Measurements from ENCODE around the gene SLAMF9. TPM values are rescaled to one million over a fixed set of nuclear protein-coding genes. Genes with fewer than 3 reads are reported as not detected.
A peak's percentile ranks its signal among the peaks of the same experiment; 100 is the strongest.
"Not testable (repeated sequence)": the region's sequence is repeated elsewhere in the genome, so short reads cannot be mapped to it uniquely, and the experiment has no call there.

Gene SLAMF9
- total RNA-seq, 1 donor from 2014 or later = 16.6 TPM

DNA sequence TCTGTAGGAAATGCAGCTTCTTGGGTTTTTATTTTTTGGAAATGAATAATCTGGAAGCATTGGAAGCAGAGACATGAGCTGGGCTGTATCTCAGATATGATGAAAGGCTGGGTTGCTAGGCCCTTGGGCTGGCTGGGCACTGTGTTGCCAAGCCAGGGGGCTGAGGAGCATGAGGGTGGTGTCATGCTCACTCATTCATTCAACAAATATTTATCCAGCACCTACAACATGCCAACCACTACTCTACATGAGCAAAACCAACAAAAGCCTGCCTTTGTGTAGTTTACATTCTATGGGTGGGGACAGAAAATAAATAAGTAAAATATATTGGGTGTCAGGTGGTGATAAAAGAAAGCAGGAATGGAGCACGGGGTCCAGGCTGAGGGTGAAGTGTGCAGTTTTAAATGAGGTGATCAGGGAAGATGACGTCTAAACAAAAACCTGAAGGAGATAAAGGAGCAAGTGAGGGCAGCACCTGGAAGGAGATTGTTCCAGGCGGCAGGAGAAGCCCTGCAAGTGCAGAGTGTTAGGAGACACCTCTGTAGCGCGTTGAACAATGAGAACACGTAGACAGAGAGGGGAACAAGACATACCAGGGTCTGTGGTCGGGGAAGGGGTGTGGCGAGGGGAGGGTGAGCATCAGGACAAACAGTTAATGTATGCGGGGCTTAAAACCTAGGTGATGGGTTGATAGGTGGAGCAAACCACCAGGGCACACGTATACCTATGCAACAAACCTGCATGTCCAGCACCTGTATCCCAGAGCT is 39.6 kb downstream of the SLAMF9 start:
- FAIRE-seq = no peak
- Histone ChIP-seq H3K36me3 (ENCODE audit: control insufficient read depth, insufficient read depth, low read length) (peaks cover 13% of the 10 kb centered on the region), H3K4me3 (ENCODE audit: low read depth, low read length) (no peak overlapping the region), H3K27me3 (ENCODE audit: control insufficient read depth, insufficient read depth, low read length) (no peaks in the 10 kb centered on the region)
- DNase-seq (ENCODE audit: low read depth) = peak; percentile 77
- TF ChIP-seq, protein P1, sequence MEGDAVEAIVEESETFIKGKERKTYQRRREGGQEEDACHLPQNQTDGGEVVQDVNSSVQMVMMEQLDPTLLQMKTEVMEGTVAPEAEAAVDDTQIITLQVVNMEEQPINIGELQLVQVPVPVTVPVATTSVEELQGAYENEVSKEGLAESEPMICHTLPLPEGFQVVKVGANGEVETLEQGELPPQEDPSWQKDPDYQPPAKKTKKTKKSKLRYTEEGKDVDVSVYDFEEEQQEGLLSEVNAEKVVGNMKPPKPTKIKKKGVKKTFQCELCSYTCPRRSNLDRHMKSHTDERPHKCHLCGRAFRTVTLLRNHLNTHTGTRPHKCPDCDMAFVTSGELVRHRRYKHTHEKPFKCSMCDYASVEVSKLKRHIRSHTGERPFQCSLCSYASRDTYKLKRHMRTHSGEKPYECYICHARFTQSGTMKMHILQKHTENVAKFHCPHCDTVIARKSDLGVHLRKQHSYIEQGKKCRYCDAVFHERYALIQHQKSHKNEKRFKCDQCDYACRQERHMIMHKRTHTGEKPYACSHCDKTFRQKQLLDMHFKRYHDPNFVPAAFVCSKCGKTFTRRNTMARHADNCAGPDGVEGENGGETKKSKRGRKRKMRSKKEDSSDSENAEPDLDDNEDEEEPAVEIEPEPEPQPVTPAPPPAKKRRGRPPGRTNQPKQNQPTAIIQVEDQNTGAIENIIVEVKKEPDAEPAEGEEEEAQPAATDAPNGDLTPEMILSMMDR (IDR thresholded peaks at IDR 0.05; ENCODE audit: insufficient read depth, low read length, severe bottlenecking) = no peak

DNA sequence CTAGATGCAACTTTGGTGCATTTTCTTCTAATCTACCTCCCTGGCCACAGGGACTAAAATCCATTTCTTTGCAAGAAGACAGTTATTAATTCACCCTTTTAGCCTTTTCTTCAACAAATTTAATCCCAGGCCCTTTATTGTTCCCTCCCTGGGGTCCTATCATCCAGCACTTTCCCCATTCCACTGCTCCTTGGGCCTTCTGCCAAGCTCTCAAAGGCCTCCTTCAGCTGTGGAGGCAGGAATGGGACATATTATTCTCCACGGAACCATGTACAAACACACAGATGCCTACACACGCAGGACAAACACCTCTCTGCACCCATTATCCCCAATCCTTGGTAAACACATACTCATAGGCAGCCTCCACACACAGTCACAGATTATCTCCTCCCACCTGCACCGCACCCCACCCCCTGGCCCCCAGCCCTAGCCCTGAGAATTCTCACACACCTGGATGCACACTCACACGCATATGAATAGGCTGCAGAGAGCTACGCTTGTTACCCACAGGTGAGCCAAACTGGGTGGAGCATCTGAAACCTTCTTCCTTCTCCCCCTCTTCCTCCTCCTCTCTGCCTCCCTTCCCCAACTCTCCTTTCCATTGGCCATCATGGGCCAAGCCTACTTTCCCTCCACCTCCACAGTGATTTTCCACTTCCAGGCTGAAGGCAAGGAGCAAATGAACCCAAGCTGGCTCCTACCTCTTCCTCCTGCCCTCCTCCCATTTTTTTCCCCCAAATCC is 40.4 kb downstream of the SLAMF9 start:
- Histone ChIP-seq H3K4me3 (ENCODE audit: low read depth, low read length) (no peak overlapping the region), H3K36me3 (ENCODE audit: control insufficient read depth, insufficient read depth, low read length) (peaks cover 7% of the 10 kb centered on the region), H3K27me3 (ENCODE audit: control insufficient read depth, insufficient read depth, low read length) (no peaks in the 10 kb centered on the region)
- DNase-seq (ENCODE audit: low read depth) (peak; percentile 84), FAIRE-seq (no peak)
- TF ChIP-seq, protein P1 (IDR thresholded peaks at IDR 0.05; ENCODE audit: insufficient read depth, low read length, severe bottlenecking) = no peak

DNA sequence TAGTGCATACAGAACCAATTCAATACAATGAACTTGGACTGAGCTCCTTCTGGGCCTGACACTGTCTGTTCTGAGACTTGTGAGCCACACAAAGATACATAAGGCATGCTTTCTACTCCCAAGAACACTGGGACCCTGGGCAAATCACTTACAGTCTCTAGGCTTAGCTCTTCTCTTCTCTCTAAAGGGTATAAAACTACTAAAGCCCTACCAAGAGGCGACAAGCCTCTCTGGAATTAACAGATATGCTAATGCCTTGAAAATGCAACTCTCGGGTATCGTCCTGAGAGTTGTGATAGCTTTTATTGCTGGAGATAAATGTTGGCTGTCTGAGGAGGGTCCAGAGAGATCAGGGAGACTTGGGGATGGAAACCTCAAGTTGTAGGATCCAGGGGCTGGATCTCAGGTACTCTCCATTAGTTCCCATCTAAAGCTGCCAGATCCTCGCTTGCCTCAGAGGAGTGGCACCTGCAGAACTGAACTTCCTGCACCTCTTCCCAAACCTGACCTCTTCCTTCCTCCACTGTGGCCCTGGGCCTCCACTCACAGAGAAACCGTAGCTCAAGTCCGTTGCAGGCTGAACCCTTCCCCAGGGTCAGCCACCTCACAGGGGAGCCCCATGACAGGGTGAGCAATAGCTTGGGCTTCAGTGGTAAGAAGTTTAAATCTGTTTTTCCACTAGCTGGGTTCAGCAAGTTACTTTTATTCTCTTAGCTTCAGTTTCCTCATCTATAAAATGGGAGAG is 42.5 kb downstream of the SLAMF9 start:
- Histone ChIP-seq H3K4me3 (ENCODE audit: low read depth, low read length) (no peak overlapping the region), H3K36me3 (ENCODE audit: control insufficient read depth, insufficient read depth, low read length) (no peaks in the 10 kb centered on the region), H3K27me3 (ENCODE audit: control insufficient read depth, insufficient read depth, low read length) (no peaks in the 10 kb centered on the region)
- FAIRE-seq (no peak), DNase-seq (ENCODE audit: low read depth) (no peak)
- TF ChIP-seq, protein P1 (IDR thresholded peaks at IDR 0.05; ENCODE audit: insufficient read depth, low read length, severe bottlenecking) = no peak

DNA sequence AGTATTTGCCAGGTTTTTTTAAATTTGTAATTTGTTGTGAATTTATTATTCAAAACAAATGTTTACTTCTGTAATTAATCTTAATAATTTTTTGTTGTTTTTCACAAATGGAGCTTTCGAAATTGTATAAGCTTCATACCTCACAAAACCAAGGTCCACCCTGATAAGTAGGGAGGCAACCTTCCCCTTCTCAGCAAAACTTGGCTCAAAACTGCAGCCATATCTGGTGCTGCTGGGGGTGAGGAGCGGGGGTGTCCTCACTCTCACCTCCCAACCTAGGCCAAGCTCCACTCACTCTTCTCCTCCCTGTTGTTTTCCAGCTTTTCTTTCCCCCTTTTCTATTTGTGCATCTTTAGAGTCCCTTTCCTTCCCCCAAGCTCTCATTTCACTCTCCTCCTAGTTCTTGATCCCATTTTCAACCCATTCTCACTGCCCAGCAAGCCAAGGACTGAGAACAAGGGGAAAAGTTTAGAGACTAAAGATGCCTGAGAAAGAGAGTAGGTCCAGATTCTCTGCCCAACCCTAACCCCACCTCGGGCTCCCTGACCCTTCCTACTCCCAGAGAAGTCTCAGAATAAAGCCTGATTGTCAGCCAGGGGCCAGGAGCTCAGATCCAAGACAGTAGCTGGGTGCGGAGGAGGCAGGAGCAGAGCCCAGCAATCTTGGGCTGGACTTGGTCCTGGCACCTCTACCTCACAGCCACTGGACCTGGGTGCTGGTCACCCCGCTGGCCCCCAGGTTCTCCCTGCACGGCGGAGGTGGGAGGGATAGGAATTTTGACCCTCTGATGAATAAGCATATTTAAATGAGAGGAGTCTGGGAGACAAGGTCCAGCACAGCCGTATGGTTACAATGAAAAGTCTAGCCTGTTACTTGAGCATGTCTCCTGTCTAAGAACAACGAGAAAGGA is 45.8 kb downstream of the SLAMF9 start:
- TF ChIP-seq, protein P1 (IDR thresholded peaks at IDR 0.05; ENCODE audit: insufficient read depth, low read length, severe bottlenecking) = no peak
- H3K4me3 ChIP-seq (ENCODE audit: low read depth, low read length) = no peak overlapping the region
- DNase-seq (ENCODE audit: low read depth) (no peak), FAIRE-seq (no peak)
- H3K36me3 ChIP-seq (ENCODE audit: control insufficient read depth, insufficient read depth, low read length) = no peaks in the 10 kb centered on the region
- H3K27me3 ChIP-seq (ENCODE audit: control insufficient read depth, insufficient read depth, low read length) = no peaks in the 10 kb centered on the region

DNA sequence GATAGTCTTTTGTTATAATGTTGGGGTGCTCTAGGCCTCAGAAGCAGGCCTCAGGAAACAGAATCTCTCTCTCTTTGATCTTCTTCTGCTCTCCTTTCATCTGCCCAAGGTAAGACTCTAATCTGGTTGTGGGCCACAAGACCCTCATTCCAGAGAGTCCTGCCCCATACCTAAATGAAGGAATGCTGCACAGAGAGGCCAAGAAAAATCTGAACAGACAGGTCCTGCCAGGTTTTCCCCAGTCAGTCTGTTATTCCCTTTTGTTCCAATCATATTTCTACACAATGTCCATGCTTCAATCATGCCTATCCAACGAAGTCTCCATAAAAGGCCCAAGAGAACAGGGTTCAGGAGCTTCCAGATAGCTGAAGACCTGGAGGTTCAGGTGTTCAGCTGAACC is 47.1 kb downstream of the SLAMF9 start:
- TF ChIP-seq, protein P1 (IDR thresholded peaks at IDR 0.05; ENCODE audit: insufficient read depth, low read length, severe bottlenecking) = no peak

DNA sequence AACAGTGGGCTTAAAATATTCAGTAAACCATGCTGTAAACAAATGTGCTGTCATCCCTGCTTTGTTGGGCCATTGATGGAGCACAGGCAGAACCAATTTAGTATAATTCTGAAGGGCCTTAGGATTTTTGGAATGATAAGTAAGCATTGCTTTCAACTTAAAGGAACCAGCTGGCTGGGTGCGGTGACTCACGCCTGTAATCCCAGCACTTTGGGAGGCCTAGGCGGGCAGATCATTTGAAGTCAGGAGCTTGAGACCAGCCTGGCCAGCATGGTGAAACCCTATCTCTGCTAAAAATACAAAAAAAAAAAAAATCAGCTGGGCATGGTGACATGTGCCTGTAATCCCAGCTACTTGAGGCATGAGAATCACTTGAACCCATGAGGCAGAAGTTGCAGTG is 50.0 kb downstream of the SLAMF9 start:
- not testable (repeated sequence) for H3K27me3 ChIP-seq (ENCODE audit: control insufficient read depth, insufficient read depth, low read length); H3K4me3 ChIP-seq (ENCODE audit: low read depth, low read length); H3K36me3 ChIP-seq (ENCODE audit: control insufficient read depth, insufficient read depth, low read length); DNase-seq (ENCODE audit: low read depth); FAIRE-seq

More for the DNA sequence above, 47.1 kb downstream of the SLAMF9 start:
- DNase-seq (ENCODE audit: low read depth) (no peak), FAIRE-seq (no peak)
- Histone ChIP-seq H3K36me3 (ENCODE audit: control insufficient read depth, insufficient read depth, low read length) (no peaks in the 10 kb centered on the region), H3K4me3 (ENCODE audit: low read depth, low read length) (no peak overlapping the region), H3K27me3 (ENCODE audit: control insufficient read depth, insufficient read depth, low read length) (no peaks in the 10 kb centered on the region)

Measured in bronchial epithelial cell (primary cell).